Aorta (tissue), 5 donors: ENCODE results near the gene OVCH2. TPM values are rescaled to one million over a fixed set of nuclear protein-coding genes. Genes with fewer than 3 reads are reported as not detected.

ENCODE experiments used
- ATAC-seq: fragments of 200-7000 bp; cut with Tn5 transposase; one replicate; pipeline ENCODE4 v1.9.1; 2022; ENCODE audit warnings: moderate library complexity; ENCODE audit not compliant: low FRiP score
- DNase-seq, 2 donors: peaks; one replicate each; pipeline ENCODE4 v3.0.0-alpha.2; 2020
- H3K27ac ChIP-seq, 2 donors: one replicate each; pipeline ENCODE4 v1.5.1; 2013; ENCODE audit warnings: low read length in 2 of 2, mild to moderate bottlenecking in 2 of 2, moderate library complexity in 2 of 2, control low read depth in 1 of 2, inconsistent platforms in 1 of 2, low read depth in 1 of 2
- H3K27me3 ChIP-seq, 2 donors: one replicate each; pipeline ENCODE4 v1.6.1; 2013; ENCODE audit warnings: control low read depth in 1 of 2, low read length in 1 of 2, mild to moderate bottlenecking in 1 of 2, moderate library complexity in 1 of 2; ENCODE audit not compliant: insufficient read depth in 2 of 2, control insufficient read depth in 1 of 2
- H3K36me3 ChIP-seq, 2 donors: one replicate each; pipeline ENCODE4 v1.6.1; 2013; ENCODE audit warnings: control low read depth in 1 of 2, low read length in 1 of 2, mild to moderate bottlenecking in 1 of 2; ENCODE audit not compliant: insufficient read depth in 2 of 2, control insufficient read depth in 1 of 2
- H3K4me1 ChIP-seq, 2 donors: one replicate each; pipeline ENCODE4 v1.6.1; 2013; ENCODE audit warnings: low read length in 2 of 2, control low read depth in 1 of 2, mild to moderate bottlenecking in 1 of 2, moderate library complexity in 1 of 2; ENCODE audit not compliant: insufficient read depth in 2 of 2, control insufficient read depth in 1 of 2
- H3K4me3 ChIP-seq, 2 donors: one replicate each; pipeline ENCODE4 v1.5.1; 2013; ENCODE audit warnings: low read length in 2 of 2, control low read depth in 1 of 2, mild to moderate bottlenecking in 1 of 2
- H3K9me3 ChIP-seq: one replicate; pipeline ENCODE4 v1.6.1; 2013; ENCODE audit warnings: mild to moderate bottlenecking, low read length; ENCODE audit not compliant: control insufficient read depth
- WGBS, 2 donors: extraction: QIAGEN DNeasy Blood & Tissue Kit; methylation state at CpG; one replicate each; pipeline ENCODE4 v1.1.7; 2013; 5-methylcytosine and 5-hydroxymethylcytosine counted together
- intact Hi-C, 2 donors: fragments of 100-400 bp; cut with DNase I; formaldehyde crosslinking; loops; one replicate each; pipeline versions ENCODE4 v1.14.2 to v1.15.0; 2022
- polyA plus RNA-seq, 2 donors: library from polyadenylated mRNA; stranded (reverse); fragments of 200-250 nt; gene quantifications; one replicate each; pipeline ENCODE4 v1.2.3, GENCODE V29; 2013
- total RNA-seq, 2 donors: library from RNA; stranded (reverse); fragmentation: NEBNext Ultra II Directional; extraction: Animal tissue kit (Norgen Biotek cat#: 25700); gene quantifications; one replicate each; pipeline ENCODE4 v1.2.1, GENCODE V29; 2021
- donor health status: healthy with polysubstance abuse.
- donor health status: Bipolar disorder and iron deficiency.
- donor health status: DM: no; HTN: no; CAD: no.
- donor health status: DM: no; HTN: no; CAD: no.
- donor health status: DM: yes; HTN: yes; CAD: no.

The OVCH2 gene
- total and polyA plus RNA-seq, 4 donors = 0.31 to 0.75 TPM; not detected in 2

GRCh38 chr11:7655253-7656217 is 50.7 kb downstream of the OVCH2 start:
- Histone ChIP-seq H3K4me3 (no peak overlapping the region), H3K9me3 (no peaks in the 10 kb centered on the region), H3K4me1 (no peaks in the 10 kb centered on the region), H3K27me3 (no peaks in the 10 kb centered on the region), H3K27ac (no peak overlapping the region), H3K36me3 (peaks cover 0 to 11% of the 10 kb centered on the region in 2 donors)
- intact Hi-C loops = no loop called here
- 81 to 84% methylated on average over 14 of the region's 14 CpGs for WGBS, 2 donors
- ATAC-seq (no peak), DNase-seq (no peak)

- no peaks in the 10 kb centered on the region for H3K4me1 ChIP-seq
- DNase-seq (no peak), ATAC-seq (no peak)
- intact Hi-C loops = no loop called here
- no peak overlapping the region for H3K4me3 ChIP-seq
- H3K27me3 ChIP-seq = no peaks in the 10 kb centered on the region
- peaks cover 0 to 16% of the 10 kb centered on the region in 2 donors for H3K36me3 ChIP-seq
- H3K27ac ChIP-seq = no peak overlapping the region
- H3K9me3 ChIP-seq = no peaks in the 10 kb centered on the region
- 48 to 73% methylated on average over 4 of the region's 4 CpGs for WGBS, 2 donors
These were observed 52.0 kb downstream of the OVCH2 start for GRCh38 chr11:7654195-7654705.

- intact Hi-C loops = no loop called here
These were observed 54.6 kb downstream of the OVCH2 start for GRCh38 chr11:7651700-7652099.

GRCh38 chr11:7651140-7651551 is 55.1 kb downstream of the OVCH2 start:
- ATAC-seq (no peak), DNase-seq (no peak)
- Histone ChIP-seq H3K4me1 (no peaks in the 10 kb centered on the region), H3K4me3 (no peak overlapping the region), H3K27me3 (no peaks in the 10 kb centered on the region), H3K36me3 (peaks cover 0 to 21% of the 10 kb centered on the region in 2 donors), H3K27ac (no peak overlapping the region), H3K9me3 (no peaks in the 10 kb centered on the region)
- 89% methylated on average over 5 of the region's 5 CpGs for WGBS, 2 donors
- intact Hi-C loops = no loop called here

More at GRCh38 chr11:7651700-7652099, 54.6 kb downstream of the OVCH2 start:
- no peaks in the 10 kb centered on the region for H3K9me3 ChIP-seq
- no peak for DNase-seq
- H3K27me3 ChIP-seq = no peaks in the 10 kb centered on the region
- peaks cover 0 to 21% of the 10 kb centered on the region in 2 donors for H3K36me3 ChIP-seq
- 84 to 86% methylated on average over 9 of the region's 9 CpGs for WGBS, 2 donors
- no peak overlapping the region for H3K27ac ChIP-seq
- no peak overlapping the region for H3K4me3 ChIP-seq
- no peaks in the 10 kb centered on the region for H3K4me1 ChIP-seq
- ATAC-seq = no peak

GRCh38 chr11:7648264-7648663 is 58.0 kb downstream of the OVCH2 start:
- Histone ChIP-seq H3K4me3 (no peak overlapping the region), H3K27me3 (no peaks in the 10 kb centered on the region), H3K27ac (no peak overlapping the region), H3K4me1 (no peaks in the 10 kb centered on the region), H3K9me3 (no peaks in the 10 kb centered on the region), H3K36me3 (peaks cover 0 to 24% of the 10 kb centered on the region in 2 donors)
- no peak for DNase-seq
- intact Hi-C loops = no loop called here
- no peak for ATAC-seq
- WGBS, 2 donors = 94 to 98% methylated on average over 3 of the region's 3 CpGs

- 85 to 87% methylated on average over 2 of the region's 2 CpGs for WGBS, 2 donors
- ATAC-seq (no peak), DNase-seq (no peak)
- Histone ChIP-seq H3K27ac (no peak overlapping the region), H3K4me3 (no peak overlapping the region), H3K9me3 (no peaks in the 10 kb centered on the region), H3K27me3 (no peaks in the 10 kb centered on the region), H3K4me1 (no peaks in the 10 kb centered on the region), H3K36me3 (peaks cover 0 to 23% of the 10 kb centered on the region in 2 donors)
- intact Hi-C loops = no loop called here
These were observed 59.4 kb downstream of the OVCH2 start for GRCh38 chr11:7646866-7647265.

GRCh38 chr11:7645206-7645605 is 61.1 kb downstream of the OVCH2 start:
- Histone ChIP-seq H3K36me3 (peaks cover 4 to 22% of the 10 kb centered on the region in 2 donors), H3K4me3 (no peak overlapping the region), H3K9me3 (no peaks in the 10 kb centered on the region), H3K27ac (no peak overlapping the region), H3K27me3 (no peaks in the 10 kb centered on the region), H3K4me1 (no peaks in the 10 kb centered on the region)
- ATAC-seq (no peak), DNase-seq (no peak)
- intact Hi-C loops = no loop called here
- 86 to 87% methylated on average over 3 of the region's 3 CpGs for WGBS, 2 donors

GRCh38 chr11:7643314-7643713 is 63.0 kb downstream of the OVCH2 start:
- H3K36me3 ChIP-seq = peaks cover 4 to 16% of the 10 kb centered on the region in 2 donors
- no peaks in the 10 kb centered on the region for H3K4me1 ChIP-seq
- WGBS, 2 donors = 76 to 77% methylated on average over 4 of the region's 4 CpGs
- no peaks in the 10 kb centered on the region for H3K9me3 ChIP-seq
- ATAC-seq (no peak), DNase-seq (no peak)
- no peak overlapping the region for H3K27ac ChIP-seq
- H3K4me3 ChIP-seq = no peak overlapping the region
- intact Hi-C loops = no loop called here
- no peaks in the 10 kb centered on the region for H3K27me3 ChIP-seq

GRCh38 chr11:7642747-7643146 is 63.5 kb downstream of the OVCH2 start:
- Histone ChIP-seq H3K4me1 (no peaks in the 10 kb centered on the region), H3K4me3 (no peak overlapping the region), H3K36me3 (peaks cover 4 to 15% of the 10 kb centered on the region in 2 donors), H3K27ac (no peak overlapping the region), H3K27me3 (no peaks in the 10 kb centered on the region), H3K9me3 (no peaks in the 10 kb centered on the region)
- intact Hi-C loops = no loop called here
- no peak for ATAC-seq
- 51 to 54% methylated on average over 4 of the region's 4 CpGs for WGBS, 2 donors
- DNase-seq = no peak
